Activated naive CD4-positive, alpha-beta T cell treated with anti-CD3 and anti-CD28 coated beads, Interleukin-2, amount 50 U/mL, for 72 hours (primary cell): ENCODE measurements around the gene AKAP6. TPM values are rescaled to one million over a fixed set of nuclear protein-coding genes. Genes with fewer than 3 reads are reported as not detected.
A peak's percentile ranks its signal among the peaks of the same experiment; 100 is the strongest.

Experiments
- ATAC-seq, 2 donors: fragments of 150-1000 bp; cut with Tn5 transposase; 2 replicates each; pipeline ENCODE4 v1.10.0; 2021; ENCODE audit warnings: mild to moderate bottlenecking in 2 of 2, moderate library complexity in 2 of 2
- DNase-seq, 2 donors: peaks; one replicate each; pipeline ENCODE4 v3.0.0; 2021 to 2022; ENCODE audit warnings: low spot score in 2 of 2
- H3K27ac Mint-ChIP-seq, 2 donors: one replicate each; pipeline ENCODE4 v1.8.0; 2022; ENCODE audit warnings: mild to moderate bottlenecking in 2 of 2, mixed read lengths in 2 of 2
- H3K36me3 Mint-ChIP-seq, 2 donors: one replicate each; pipeline ENCODE4 v1.8.0; 2022; ENCODE audit warnings: mixed read lengths in 2 of 2
- H3K9me3 Mint-ChIP-seq, 2 donors: one replicate each; pipeline ENCODE4 v1.8.0; 2022; ENCODE audit warnings: mixed read lengths in 2 of 2
- total RNA-seq, 2 donors: library from RNA; stranded (reverse); gene quantifications; one replicate each; pipeline ENCODE4 v1.2.3, GENCODE V29; 2022

Gene AKAP6
- total RNA-seq, 2 donors from 2014 or later, result 2.5 to 3.3 TPM

GRCh38 chr14:32509632-32510187 is 180.6 kb downstream of the AKAP6 start:
- H3K27ac Mint-ChIP-seq, result no peak overlapping the region
- H3K36me3 Mint-ChIP-seq, result no peaks in the 10 kb centered on the region
- no peak for ATAC-seq
- H3K9me3 Mint-ChIP-seq, result no peaks in the 10 kb centered on the region
- DNase-seq, result no peak

- ATAC-seq (no peak), DNase-seq (no peak)
- no peaks in the 10 kb centered on the region for H3K36me3 Mint-ChIP-seq
- H3K9me3 Mint-ChIP-seq, result no peaks in the 10 kb centered on the region
- no peak overlapping the region for H3K27ac Mint-ChIP-seq
Measured at GRCh38 chr14:32510815-32511214, 181.7 kb downstream of the AKAP6 start.

- no peak for DNase-seq
- Mint-ChIP-seq H3K36me3 (peaks cover 0 to 1% of the 10 kb centered on the region in 2 donors), H3K27ac (no peak overlapping the region)
Measured at GRCh38 chr14:32512348-32512747, 183.2 kb downstream of the AKAP6 start.

GRCh38 chr14:32512813-32513212 is 183.7 kb downstream of the AKAP6 start:
- Mint-ChIP-seq H3K27ac (no peak overlapping the region), H3K9me3 (peaks cover 0 to under 1% of the 10 kb centered on the region in 2 donors), H3K36me3 (peaks cover 0 to 6% of the 10 kb centered on the region in 2 donors)
- DNase-seq (no peak), ATAC-seq (no peak)

More at GRCh38 chr14:32512348-32512747, 183.2 kb downstream of the AKAP6 start:
- no peaks in the 10 kb centered on the region for H3K9me3 Mint-ChIP-seq
- ATAC-seq, result no peak

- H3K27ac Mint-ChIP-seq, result no peak overlapping the region
- DNase-seq (no peak), ATAC-seq (no peak)
- H3K36me3 Mint-ChIP-seq, result peaks cover 0 to 10% of the 10 kb centered on the region in 2 donors
- H3K9me3 Mint-ChIP-seq, result peaks cover 3 to 7% of the 10 kb centered on the region in 2 donors
Measured at GRCh38 chr14:32513571-32514009, 184.5 kb downstream of the AKAP6 start.

- peaks cover 3 to 7% of the 10 kb centered on the region in 2 donors for H3K9me3 Mint-ChIP-seq
- no peak for DNase-seq
- ATAC-seq, result no peak
- peaks cover 0 to 10% of the 10 kb centered on the region in 2 donors for H3K36me3 Mint-ChIP-seq
- no peak overlapping the region for H3K27ac Mint-ChIP-seq
Measured at GRCh38 chr14:32514236-32514635, 185.1 kb downstream of the AKAP6 start.

- Mint-ChIP-seq H3K36me3 (peaks cover under 1 to 11% of the 10 kb centered on the region in 2 donors), H3K9me3 (peaks cover 3 to 7% of the 10 kb centered on the region in 2 donors), H3K27ac (no peak overlapping the region)
- ATAC-seq (no peak), DNase-seq (no peak)
Measured at GRCh38 chr14:32514681-32515080, 185.6 kb downstream of the AKAP6 start.

GRCh38 chr14:32524609-32525375 is 195.7 kb downstream of the AKAP6 start:
- Mint-ChIP-seq H3K27ac (no peak overlapping the region), H3K9me3 (no peaks in the 10 kb centered on the region), H3K36me3 (peaks cover 5 to 7% of the 10 kb centered on the region in 2 donors)
- no peak for ATAC-seq
- no peak for DNase-seq

GRCh38 chr14:32525591-32525990 is 196.5 kb downstream of the AKAP6 start:
- Mint-ChIP-seq H3K27ac (no peak overlapping the region), H3K36me3 (no peaks in the 10 kb centered on the region), H3K9me3 (no peaks in the 10 kb centered on the region)
- DNase-seq, result no peak
- ATAC-seq, result no peak

- DNase-seq (no peak), ATAC-seq (no peak)
- no peaks in the 10 kb centered on the region for H3K36me3 Mint-ChIP-seq
- H3K27ac Mint-ChIP-seq, result no peak overlapping the region
- H3K9me3 Mint-ChIP-seq, result peaks cover 0 to 9% of the 10 kb centered on the region in 2 donors
Measured at GRCh38 chr14:32530800-32531199, 201.7 kb downstream of the AKAP6 start.

- Mint-ChIP-seq H3K27ac (no peak overlapping the region), H3K9me3 (peaks cover 0 to 9% of the 10 kb centered on the region in 2 donors), H3K36me3 (no peaks in the 10 kb centered on the region)
- ATAC-seq, result no peak
- no peak for DNase-seq
Measured at GRCh38 chr14:32531942-32532515, 202.9 kb downstream of the AKAP6 start.

GRCh38 chr14:32534145-32534544 is 205.0 kb downstream of the AKAP6 start:
- Mint-ChIP-seq H3K36me3 (no peaks in the 10 kb centered on the region), H3K9me3 (peaks cover 0 to 9% of the 10 kb centered on the region in 2 donors), H3K27ac (no peak overlapping the region)
- ATAC-seq (no peak), DNase-seq (no peak)

GRCh38 chr14:32536175-32536574 is 207.1 kb downstream of the AKAP6 start:
- peaks cover 0 to 9% of the 10 kb centered on the region in 2 donors for H3K9me3 Mint-ChIP-seq
- ATAC-seq, result no peak
- no peak for DNase-seq
- no peaks in the 10 kb centered on the region for H3K36me3 Mint-ChIP-seq
- H3K27ac Mint-ChIP-seq, result no peak overlapping the region

GRCh38 chr14:32537166-32537565 is 208.1 kb downstream of the AKAP6 start:
- peaks cover 0 to 9% of the 10 kb centered on the region in 2 donors for H3K9me3 Mint-ChIP-seq

GRCh38 chr14:32542507-32542906 is 213.4 kb downstream of the AKAP6 start:
- ATAC-seq, result no peak
- DNase-seq, result no peak

More at GRCh38 chr14:32537166-32537565, 208.1 kb downstream of the AKAP6 start:
- Mint-ChIP-seq H3K36me3 (no peaks in the 10 kb centered on the region), H3K27ac (no peak overlapping the region)
- ATAC-seq (no peak), DNase-seq (no peak)

GRCh38 chr14:32545095-32545494 is 216.0 kb downstream of the AKAP6 start:
- peak in 1 of 2 donors; percentile 24 for ATAC-seq

More at GRCh38 chr14:32542507-32542906, 213.4 kb downstream of the AKAP6 start:
- no peaks in the 10 kb centered on the region for H3K9me3 Mint-ChIP-seq
- H3K27ac Mint-ChIP-seq, result no peak overlapping the region
- no peaks in the 10 kb centered on the region for H3K36me3 Mint-ChIP-seq

GRCh38 chr14:32545506-32546210 is 216.6 kb downstream of the AKAP6 start:
- no peaks in the 10 kb centered on the region for H3K9me3 Mint-ChIP-seq
- DNase-seq, result no peak
- no peaks in the 10 kb centered on the region for H3K36me3 Mint-ChIP-seq
- H3K27ac Mint-ChIP-seq, result no peak overlapping the region
- ATAC-seq, result no peak

More at GRCh38 chr14:32545095-32545494, 216.0 kb downstream of the AKAP6 start:
- DNase-seq, result no peak
- no peak overlapping the region for H3K27ac Mint-ChIP-seq
- H3K9me3 Mint-ChIP-seq, result no peaks in the 10 kb centered on the region
- H3K36me3 Mint-ChIP-seq, result no peaks in the 10 kb centered on the region
